ENCODE data around the gene HEMGN.
"Not testable (repeated sequence)": the region's sequence is repeated elsewhere in the genome, so short reads cannot be mapped to it uniquely, and the experiment has no call there.

The HEMGN gene

DNA sequence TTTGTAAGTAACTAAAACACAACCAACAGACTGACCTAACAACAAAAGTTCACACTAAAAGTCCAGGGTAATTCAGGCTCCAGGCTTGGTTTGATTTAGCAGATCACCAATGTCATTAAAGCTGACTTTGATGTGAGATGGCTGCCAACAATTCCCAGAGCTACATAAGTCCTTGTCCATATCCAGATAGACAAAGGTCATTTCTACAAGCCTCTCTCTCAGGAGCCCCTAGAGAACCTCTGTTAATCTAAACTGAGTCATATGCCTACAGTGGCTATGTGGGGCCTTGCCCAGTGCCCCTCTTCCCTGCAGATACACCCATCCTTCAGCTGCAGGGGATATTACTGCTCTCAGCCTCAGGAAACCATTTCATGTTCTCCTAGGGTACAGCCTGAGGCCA lies 26.9 kb upstream of the HEMGN start:
- no peak for DNase-seq (ENCODE audit: low read depth)

DNA sequence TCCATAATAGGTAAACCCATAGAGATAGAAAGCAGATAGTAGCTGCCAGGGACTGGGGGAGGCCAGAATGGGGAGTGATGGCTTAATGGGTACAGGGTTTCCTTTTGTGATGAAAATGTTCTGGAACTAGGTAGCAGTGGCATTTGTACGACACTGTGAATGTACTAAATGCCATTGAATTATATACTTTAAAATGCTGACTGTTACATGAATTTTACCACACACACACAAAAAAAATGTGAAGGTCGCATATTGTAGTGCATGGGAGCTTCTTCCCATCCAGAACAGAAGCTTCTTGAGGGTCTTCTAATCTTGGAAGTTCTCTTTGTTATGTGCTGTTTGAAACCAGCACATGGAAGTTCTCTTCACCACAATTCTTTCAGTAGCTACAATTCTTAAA lies 25.3 kb upstream of the HEMGN start:
- DNase-seq (ENCODE audit: low read depth): no peak

DNA sequence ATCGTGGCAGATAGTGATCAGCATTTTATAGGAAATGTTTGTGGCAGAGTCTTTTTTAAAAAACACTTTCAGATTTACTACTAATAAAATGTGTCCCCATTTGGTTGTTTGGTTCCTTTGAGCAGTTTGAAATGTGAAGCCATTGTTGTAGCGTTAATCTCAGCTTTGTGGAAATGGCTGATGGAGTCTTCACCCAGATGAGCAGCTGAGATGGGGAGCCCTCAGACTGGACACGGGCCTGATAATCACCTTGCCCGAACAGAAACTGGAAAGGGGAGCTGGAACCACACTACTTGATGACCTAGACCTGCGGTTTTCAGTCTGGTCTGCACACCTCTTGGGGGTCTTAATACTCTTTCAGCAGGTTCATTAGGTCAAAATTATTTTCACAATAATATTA lies 24.6 kb upstream of the HEMGN start:
- no peak for DNase-seq (ENCODE audit: low read depth)

DNA sequence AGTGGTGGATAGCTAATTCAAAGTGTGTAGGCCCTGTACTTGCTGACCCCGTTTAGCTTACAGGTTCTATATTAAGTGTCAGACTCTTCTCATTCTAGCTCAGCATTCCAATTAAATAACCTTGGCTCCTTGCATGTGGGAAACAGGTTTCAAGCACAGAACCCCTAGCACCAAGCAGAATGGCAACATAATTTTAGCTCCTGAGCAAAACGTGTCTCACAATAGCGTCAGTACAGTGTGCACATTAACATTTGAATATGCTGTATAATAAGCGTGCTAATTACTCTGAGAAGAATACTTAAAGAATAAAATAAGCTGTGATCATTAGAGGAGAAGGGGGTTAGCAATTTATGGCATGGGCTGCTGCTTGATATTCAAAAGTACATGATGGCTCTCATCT lies 24.2 kb upstream of the HEMGN start:
- DNase-seq (ENCODE audit: low read depth): no peak

DNA sequence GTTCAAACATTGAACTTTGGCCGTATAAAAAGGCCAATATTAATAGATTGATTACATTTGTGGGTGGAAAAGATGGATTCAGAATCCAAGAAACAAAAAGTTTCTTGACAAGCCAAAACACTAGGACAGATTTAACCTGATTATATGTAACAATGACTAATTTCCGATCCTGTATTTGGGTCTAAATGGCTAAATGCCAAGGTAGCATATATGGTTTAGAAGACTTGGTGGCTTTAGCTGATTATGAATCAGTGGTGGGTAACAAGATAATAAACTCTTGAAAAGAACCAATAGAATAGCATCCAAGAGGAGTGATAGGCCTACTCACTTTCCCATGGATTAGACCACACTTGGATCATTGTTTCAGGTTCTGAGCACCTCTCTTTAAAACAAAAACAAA lies 23.4 kb upstream of the HEMGN start:
- DNase-seq (ENCODE audit: low read depth): no peak

DNA sequence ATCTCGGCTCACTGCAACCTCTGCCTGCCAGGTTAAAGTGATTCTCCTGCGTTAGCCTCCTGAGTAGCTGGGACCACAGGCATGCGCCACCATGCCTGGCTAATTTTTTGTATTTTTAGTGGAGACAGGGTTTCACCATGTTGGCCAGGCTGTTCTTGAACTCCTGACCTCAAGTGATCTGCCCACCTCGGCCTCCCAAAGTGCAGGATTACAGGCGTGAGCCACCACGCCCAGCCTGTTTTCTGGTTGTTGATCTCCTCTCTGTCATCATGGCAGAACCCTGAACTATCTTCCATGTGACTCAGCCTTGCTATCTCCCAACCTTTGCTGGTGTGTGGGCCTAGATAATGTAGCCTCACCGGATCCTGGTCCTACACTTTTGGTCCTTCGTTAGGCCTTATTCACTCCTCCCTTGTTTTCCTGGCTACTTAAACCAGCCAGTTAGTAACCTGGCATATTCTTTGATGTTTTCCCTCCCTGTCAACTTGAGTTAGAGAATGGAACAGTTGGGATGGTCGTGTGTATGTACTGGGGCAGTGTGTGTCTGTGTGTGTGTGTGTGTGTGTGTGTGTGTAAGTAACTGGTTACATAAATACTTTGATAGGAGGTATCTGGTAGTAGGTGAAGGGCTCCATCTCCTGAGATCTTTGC lies 22.8 kb upstream of the HEMGN start:
- DNase-seq (ENCODE audit: low read depth): not testable (repeated sequence)

DNA sequence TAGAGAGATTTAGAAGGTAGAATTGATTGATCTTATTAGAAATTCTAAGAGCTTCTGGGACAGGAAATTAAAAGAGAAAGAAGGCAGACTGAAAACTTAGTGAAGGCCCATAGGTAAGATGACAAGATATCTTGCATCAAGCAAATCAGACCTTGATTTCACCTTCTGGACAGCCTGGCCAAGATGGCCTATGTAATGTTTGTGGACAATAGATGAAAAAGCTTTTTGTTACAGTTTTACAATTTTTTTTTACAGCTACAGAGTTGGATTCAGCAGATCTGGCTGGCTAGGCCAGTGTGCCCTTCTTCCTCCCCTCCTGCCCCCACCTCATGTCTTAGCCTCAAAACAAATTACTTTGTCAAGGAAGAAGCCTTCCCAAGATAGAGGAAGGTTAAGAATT lies 21.6 kb upstream of the HEMGN start:
- no peak for DNase-seq (ENCODE audit: low read depth)

DNA sequence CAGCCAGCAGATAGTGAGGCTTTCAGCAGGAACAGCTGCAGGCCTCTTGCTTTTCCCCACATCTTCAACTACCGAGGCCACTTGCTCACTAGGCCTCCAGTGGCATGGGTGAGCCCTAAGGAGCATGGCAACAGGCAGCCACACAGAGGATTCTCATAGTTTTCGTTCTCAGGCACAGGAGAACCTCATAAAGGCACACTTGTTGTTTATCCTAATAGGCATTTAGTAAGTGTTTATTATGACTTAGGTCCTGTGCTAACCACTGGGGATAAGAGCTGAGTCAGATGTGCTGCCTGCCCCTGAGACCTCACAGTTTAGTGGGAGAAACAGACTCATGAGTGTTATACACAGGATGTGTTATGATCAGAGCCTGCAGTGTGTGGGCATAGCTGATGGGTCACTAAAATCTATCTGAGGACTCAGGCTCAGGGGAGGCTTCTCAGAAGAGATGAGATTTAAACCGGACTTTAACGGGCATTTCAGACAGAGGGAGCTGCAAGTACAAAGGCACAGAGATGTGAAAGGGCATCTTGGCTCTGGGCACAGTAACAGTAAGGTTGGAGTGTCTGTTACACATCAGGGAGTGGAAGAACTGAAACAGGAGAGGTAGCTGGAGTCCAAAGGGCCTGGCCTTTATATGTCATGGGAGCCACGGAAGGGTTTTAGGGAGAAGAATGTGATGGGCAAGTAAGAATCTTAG lies 21.0 kb upstream of the HEMGN start:
- DNase-seq (ENCODE audit: low read depth): no peak

DNA sequence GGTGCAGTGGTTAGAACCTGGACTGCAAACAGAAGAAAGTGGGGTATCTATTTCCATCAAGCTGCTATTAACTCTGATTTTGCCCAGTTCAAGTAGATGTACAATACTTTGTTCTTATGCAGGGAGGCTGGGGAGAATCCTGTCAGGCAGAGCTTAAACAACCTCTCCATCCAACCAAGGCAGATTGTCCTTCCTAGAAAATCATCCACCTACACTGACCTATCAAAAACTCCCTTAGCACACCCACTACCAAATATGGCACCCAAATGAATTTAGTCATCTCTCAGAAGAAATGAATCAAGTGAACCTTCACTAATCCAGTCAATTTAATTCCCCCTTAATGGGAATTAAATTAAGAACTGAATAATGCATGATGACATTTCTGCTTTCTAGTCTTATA lies 18.4 kb upstream of the HEMGN start:
- no peak for DNase-seq (ENCODE audit: low read depth)

DNA sequence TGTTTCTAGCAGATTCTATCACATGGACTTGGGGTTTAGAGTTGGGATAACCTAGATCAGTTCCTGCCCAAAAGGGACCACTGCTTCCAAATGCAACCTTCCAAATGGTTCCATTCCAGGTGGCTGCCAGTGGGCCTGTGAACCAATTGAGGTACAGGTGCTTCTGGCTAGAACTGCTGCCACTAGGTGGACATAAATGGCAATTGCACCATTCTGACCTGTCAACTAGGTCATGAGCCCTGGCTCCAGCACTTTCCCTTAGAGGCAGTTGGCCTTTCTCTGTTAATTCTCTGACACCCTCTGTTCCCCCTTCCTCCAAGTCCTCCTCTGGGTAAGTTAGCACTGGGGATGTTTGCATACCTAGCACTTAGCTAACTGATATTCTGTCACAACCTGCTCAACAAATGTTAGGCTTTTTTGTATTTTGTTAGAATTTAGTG lies 16.6 kb upstream of the HEMGN start:
- DNase-seq (ENCODE audit: low read depth): peak; percentile 26

DNA sequence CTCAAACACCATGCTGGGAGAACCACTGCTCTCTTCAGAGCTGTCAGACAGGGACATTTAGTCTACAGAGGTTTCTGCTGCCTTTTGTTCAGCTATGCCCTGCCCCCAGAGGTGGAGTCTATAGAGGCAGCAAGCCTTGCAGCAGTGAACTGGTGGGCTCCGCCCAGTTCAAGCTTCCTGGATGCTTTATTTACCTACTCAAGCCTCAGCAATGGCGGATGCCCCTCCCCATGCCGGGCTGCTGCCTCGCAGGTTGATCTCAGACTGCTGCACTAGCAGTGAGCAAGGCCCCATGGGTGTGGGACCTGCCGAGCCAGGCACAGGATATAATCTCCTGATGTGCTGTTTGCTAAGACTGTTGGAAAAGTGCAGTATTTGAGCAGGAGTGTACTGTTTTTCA lies 12.9 kb upstream of the HEMGN start:
- not testable (repeated sequence) for DNase-seq (ENCODE audit: low read depth)

DNA sequence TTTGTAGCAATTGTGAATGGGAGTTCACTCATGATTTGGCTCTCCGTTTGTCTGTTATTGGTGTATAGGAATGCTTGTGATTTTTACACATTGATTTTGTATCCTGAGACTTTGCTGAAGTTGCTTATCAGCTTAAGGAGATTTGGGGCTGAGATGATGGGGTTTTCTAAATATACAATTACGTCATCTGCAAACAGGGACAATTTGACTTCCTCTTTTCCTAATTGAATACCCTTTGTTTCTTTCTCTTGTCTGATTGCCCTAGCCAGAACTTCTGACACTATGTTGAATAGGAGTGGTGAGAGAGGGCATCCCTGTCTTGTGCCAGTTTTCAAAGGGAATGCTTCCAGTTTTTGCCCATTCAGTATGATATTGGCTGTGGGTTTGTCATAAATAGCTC lies 9.1 kb upstream of the HEMGN start:
- not testable (repeated sequence) for DNase-seq (ENCODE audit: low read depth)

DNA sequence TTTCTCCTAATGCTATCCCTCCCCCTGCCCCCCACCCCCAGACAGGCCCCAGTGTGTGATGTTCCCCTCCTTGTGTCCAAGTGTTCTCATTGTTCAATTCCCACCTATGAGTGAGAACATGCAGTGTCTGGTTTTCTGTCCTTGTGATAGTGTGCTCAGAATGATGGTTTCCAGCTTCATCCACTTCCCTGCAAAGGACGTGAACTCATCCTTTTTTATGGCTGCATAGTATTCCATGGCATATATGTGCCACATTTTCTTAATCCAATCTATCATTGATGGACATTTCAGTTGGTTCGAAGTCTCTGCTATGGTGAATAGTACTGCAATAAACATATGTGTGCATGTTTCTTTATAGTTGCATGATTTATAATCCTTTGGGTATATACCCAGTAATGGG lies 7.5 kb upstream of the HEMGN start:
- DNase-seq (ENCODE audit: low read depth): not testable (repeated sequence)

DNA sequence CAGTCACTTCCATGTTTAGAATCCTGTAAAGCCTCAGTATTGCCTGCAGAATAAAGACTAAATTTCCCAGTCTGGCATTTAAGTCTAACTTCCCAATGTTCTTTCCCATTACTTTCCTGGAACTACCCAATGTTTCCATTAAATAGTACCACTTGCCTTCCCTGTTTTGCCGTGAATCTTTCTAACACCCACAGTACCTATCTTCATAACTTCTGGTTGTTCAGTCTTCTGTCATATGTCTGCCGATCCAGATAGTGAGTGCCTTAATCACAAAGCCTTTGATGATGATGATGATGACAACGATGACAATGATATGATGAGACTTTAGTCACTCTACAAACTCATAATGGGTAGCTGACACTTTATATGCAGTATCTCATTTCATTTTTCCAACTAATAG lies 6.6 kb upstream of the HEMGN start:
- no peak for DNase-seq (ENCODE audit: low read depth)

DNA sequence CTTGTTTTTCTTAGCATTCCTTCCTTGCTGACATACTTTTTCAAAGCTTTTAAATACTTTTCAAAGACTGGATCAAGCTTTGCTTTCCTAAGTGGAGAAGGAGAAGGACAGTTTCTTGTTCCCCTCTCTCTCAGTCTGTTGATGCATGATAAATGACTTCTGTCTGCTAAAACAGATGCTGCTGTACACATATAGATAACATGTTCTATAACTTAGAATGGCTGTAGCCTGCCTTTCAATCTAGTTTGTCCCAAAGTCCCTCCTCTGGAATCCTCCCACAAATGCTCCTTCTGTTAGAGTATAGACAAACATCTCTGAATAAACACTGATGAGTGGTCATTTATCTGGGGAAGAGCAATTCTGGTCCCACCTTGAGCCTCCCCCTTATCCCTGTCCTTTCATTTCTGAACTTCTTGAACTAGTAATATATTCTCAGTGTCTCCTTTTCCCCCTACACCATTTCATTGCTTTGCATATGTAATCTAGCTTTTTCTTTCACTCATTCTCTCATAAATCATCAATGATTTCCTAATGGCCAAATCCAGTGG lies 5.4 kb upstream of the HEMGN start:
- DNase-seq (ENCODE audit: low read depth): no peak

DNA sequence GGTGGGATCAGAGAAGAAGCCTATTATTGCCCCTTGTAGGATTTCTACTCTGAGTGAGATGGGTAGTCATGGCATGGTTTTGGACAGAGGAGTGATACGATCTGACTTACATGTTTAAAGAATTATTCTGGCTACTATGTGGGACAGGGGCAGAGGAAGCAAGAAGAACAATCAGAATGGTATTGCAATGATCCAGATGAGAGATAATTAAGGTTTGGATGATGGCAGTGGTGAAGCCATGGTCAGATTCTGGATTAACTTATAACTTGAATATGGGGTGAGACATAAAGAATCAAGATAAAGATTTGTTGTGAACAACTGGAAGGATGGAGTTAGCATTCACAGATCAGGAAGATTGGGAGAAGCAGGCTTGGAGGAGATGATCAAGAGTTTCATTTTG lies 3.4 kb upstream of the HEMGN start:
- DNase-seq (ENCODE audit: low read depth): no peak

DNA sequence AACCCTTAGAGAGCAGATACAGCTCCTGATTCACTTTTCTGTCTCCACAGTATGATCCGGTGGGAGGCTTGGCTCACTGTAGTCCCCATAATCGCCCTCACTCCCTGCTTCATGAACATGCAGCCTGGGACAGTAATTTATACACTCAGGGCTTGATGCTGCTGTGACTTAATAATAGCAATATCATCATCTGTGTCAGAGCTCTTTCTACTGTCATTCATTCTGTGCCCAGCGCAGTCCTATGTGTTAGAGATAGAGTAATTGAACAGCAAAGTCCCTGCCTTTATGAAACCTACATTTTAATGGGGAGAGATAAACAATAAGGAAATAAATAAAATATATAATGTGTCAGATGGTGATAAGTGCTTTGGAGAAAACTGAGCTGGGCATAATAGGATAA lies 2.8 kb upstream of the HEMGN start:
- no peak for DNase-seq (ENCODE audit: low read depth)

DNA sequence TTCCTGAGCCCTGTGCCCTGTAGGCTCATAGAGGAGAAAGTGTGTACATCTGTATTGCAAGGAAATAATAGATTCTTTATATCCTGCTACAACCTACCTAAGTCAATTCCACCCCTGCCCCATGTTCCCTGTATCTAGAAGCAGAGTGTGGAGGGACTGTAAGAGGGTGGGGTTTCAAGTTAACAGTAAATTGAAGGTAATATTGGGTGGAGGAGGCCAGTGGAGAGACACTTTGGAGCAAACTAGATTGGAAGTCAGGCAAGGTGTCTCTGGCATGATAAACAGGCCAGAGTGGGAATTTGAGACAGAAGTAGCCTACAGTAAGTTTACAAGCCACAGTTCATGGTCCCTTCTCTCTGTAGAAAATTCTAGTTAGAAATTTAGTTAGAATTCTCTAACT lies 2.3 kb upstream of the HEMGN start:
- DNase-seq (ENCODE audit: low read depth): no peak

DNA sequence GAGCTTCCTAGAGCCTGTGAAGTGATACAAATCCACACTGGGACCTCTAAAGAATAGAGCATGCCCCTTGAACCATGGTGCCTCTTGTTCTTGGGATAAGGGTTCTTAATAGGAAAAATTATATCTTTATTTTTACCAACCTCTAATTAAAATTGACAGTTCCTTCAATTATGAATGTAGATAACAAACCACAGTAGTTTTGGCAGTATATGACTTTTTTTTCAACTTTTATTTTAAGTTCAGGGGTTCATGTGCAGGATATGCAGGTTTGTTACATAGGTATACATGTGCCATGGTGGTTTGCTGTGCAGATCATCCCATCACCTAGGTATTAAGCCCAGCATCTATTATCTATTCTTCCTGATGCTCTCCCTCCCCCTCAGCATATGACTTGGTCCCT lies 974 bp downstream of the HEMGN start:
- DNase-seq (ENCODE audit: low read depth): no peak

DNA sequence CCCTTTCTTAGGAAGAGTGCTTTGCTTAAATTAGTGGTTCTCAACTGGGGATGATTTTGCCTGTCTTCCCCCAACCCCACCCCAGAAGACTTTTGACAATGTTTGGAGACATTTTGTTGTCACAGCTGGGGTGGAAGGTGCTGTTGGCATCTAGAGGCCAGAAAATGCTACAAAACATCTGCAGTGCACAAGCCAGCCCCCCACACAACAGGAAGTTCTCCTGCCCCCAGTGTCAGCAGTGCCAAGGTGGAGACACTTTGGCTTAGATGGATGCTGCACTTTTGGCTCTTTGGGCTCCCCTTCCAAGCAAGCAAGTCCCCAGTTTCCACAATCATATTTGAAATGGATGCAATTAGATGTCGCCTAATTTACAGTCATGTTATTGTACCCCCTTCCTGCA lies 2.7 kb downstream of the HEMGN start:
- DNase-seq (ENCODE audit: low read depth): no peak

DNA sequence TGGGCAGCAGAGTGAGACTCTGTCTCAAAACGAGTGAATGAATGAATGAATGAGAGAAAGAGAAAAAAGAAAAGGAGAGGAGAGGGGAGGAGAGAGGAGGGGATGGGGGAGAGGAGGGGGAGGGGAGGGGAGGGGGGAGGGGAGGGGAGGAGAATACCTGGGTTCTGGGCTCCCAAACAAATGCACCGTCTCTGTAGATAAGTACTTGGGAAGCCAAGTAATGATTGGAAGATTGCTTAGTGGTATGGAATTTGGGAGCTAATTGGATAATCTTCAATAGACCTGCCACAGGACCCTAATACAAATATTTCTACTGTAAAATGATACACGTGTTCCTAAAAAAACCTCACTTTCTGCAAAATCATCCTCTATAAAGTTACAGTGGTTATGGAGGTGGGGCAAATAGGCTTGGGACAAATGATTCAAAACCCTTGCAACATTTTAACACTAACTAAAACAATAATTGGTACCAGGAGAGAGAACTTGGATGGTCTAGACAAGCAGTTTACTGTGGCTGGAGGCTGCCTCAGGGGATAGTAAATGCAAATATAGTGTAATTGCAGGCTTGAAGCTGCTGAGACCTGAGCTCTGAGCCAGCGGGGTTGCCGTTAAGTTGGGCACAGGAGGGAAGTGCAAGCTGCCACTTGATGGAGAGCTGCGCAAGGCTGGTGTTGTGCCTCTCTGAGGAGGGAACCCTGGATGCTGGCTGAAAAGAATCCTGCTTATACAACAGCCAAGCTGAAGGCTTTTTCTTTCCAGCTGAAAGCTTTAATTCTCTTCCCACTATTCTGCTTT lies 3.5 kb downstream of the HEMGN start:
- DNase-seq (ENCODE audit: low read depth): no peak

DNA sequence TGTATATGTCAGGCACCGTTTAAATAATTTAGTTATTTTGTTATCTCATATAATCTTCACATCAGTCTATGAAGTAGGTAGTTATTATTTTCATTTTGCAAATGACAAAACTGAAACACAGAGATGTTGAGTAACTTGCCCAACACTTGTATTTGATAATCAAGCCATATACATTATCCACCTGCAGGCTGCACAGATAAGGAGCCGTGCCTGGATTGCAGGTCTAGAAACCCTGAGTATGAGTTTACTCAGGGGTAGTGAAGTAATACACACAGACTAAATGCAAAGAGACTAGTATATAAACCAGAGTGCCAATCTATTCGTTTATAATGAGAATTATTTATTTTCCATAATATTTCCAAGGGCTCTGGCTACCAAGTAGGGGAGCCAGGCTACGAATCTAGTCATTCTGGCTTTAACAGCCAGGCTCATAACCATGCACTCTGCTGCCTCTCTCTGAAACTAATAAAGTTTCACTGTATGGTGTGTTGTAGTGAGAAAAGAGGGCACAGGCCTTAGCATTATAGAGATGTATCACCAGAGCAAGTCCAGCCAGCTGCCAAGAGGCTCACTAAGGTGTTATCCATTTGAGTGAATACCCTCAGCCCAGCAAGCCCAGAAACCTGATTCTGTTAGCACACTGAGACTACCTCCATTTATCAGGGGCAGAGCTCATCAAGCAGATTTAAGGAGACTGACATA lies 4.5 kb downstream of the HEMGN start:
- DNase-seq (ENCODE audit: low read depth): no peak

All from T follicular helper cell (primary cell).